AG20443 (cell line): Measurements from ENCODE around the gene ABHD8.

Experiments used
- DNase-seq: peaks from one replicate; pipeline ENCODE4 v3.0.0; 2012; ENCODE audit warnings: low spot score, mixed read lengths

ABHD8 gene

DNA sequence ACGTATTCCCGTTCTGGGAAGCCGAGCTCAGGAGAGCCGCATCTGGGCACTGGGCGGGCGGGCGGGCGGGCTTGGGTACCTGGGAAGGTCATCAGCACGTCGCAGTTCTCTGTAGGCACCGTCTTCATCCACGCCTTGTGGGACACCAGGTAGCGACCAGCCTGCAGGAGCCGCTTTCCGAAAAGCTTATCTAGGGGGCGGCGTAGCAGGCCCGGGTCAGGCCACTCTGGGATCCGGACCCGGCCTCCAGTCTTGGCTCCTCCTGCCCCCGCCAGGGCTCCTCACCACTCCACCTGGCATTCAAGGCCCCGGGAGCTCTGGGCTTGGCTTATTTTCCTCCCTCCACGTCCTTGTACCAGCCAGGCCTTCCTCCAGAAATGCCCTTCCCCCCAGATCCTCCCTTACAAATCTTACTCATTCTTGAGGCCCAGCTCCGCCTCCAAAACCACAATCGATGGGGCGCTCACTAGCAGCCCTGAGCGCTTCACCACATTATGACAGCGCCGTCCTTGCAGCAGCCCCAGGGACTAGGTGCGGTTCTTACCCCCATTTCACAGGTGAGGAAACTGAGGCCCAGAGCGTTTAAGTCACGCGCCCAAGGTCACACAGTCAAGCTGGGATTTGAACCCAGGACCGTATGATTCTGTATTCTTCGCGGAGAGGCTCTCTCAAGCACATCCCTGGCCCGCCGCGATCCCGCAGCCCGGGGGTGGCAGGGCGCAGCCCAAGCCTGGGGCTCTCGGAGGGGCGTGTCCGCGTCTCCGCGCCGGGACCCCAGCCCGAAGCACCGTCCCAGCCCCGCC is 30.6 kb upstream of the ABHD8 start:
- peak; percentile 83 for DNase-seq

DNA sequence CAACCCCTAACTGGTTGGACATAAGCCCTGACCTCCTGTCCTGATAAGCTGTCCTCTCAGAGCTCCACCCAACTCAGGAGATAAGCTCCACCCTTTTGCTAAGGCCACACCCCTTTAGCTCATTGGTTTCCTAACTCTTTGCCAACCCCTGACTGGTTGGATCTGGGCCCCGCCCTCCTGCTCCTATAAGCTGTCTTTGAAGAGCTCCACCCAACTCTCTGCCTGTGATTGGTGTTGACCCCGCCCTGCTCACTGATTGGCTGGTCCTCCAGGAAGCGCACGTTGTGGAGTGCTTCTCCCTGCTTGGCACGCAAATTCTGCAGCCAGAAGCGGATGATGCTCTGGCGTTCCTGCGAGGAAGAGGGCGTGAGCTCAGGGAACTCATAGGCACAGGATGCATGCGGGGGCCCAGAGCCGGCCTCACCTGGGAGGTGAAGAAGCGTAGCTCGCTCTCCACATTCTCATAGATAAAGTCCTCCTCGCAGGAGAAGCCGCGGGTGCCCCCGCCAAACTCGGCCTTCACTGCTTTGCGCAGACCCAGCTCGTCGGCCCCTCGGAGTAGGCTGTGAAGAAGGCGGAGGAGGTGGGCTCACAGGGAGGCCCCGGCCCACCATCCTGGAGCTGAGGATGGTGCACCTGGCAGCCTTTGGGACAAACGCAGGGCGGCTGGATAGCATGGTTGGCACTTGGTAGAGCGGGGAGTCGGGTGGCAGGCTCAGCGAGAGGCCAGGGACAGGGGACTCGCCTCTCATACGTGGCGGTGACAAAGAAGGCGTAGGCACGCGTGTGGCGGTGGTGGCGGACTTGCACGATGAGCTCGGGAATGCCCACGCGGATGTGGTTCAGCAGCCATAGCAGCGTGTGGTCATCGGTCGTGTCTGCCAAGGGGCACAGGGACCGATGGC is 29.7 kb upstream of the ABHD8 start:
- DNase-seq: no peak

DNA sequence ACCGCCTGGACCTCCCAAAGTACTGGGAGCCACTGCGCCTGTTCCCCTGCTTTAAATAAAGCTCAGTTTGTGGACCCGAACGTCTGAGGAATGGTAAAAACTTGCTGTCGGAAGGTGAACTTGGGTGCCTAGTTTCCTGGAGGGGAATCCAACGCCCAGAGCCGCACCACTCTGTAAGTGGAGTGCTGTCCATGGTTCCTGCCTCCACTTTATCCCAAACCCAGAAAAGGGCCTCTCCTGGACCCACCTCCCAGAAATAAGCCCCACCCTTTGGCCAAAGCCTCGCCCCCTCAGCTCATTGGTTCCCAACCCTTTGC is 29.1 kb upstream of the ABHD8 start:
- DNase-seq: no peak

DNA sequence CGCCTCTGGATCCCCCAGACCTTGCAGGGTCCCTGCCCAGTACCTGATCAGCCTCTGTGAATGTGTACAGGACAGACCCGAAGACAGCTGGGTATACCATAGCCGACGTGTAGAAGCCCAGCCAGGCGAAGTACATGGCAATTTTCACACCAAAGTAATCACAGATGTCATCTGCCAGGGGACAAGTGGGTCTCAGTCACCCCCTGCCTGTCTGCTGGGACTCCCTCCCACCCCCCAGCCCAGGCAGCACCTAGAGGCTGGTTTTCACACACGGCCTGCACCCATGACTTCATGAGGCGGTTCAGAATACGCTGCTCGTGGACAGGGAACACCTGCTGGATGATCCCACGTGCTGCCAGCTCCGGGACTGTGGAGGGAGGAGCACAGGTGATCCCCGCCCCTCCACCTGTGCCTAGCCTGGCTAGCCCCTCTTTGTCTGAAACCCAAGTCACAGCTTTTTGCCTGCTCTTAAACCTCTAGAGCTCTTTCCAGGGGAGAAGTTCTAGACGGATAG is 27.9 kb upstream of the ABHD8 start:
- no peak for DNase-seq

DNA sequence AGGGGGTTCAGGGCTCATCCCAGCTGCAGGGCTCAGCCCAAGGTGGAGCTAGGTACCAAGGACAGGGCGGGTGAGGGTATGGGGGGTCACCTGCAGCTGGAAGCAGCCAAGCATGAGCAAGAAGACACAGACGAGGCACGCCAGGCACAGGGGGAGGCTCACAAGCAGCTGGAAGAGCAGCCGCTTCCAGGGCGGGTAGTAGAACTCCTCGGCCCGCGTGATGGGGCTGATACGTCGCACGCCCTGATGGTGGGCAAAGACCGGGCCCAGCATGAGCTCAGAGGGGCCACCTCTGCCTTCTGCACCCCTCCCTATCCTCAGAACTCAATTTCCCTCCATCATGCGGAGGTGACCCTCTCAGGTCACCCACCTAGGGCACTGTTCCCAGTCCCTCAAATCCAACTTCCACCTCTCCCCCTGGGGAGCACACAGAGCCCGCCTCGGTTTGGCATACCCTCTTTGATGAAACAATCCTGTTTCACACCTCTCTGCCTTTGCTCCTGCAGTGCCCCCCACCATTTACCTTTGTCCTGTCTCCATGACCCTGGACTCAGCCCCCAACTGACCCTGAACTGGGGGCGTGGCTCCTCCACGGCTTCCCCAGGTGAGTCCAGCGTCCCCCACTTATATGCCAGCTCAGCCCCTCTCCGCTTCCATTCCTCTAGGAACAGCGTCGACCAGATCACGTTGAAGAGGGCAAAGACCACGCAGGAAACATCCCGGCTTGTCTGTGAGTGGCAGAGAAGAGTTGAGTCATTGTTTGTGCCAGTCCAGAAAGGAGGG is 27.2 kb upstream of the ABHD8 start:
- no peak for DNase-seq

DNA sequence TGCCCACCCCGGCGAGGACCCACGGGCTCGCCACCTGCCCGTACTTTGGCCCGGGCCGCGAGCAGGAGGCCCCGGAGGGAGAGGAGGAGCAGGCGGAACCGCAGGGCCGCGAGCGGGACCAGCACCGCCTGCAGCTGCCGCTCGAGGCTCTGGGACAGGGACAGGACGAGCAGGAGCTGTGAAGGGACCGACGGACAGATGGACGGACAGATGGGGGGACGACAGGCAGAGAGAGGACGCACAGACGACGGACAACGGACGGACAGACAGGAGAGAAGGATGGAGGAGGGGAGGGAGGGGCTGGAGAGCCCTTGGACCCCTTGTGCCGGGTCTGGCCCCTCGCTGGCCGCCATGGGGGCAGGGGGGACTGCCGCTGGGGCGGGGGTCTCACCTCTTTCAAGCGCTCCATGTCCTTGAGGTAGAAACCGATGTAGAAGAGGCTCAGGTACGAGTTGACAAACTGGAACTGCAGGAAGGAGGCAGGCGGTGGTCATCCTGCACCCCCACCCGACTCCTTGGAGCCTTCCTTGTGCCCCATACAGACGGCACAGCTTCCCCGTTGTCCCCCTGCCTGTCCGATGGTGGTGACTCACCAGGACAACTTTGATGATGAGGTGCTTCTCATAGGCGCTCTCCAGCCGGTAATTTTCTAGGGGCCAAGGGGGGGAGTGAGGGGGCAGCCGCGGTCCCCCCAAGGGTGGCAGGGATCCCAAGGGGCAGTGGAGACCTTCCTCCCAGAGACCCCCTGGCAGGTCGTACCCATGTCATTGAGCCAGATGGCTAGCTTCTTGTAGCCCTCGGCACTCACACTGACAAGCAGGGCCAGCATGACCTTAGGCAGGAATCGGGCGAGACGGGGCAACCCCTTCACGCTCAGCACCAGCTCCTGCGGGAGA is 26.4 kb upstream of the ABHD8 start:
- DNase-seq: no peak

DNA sequence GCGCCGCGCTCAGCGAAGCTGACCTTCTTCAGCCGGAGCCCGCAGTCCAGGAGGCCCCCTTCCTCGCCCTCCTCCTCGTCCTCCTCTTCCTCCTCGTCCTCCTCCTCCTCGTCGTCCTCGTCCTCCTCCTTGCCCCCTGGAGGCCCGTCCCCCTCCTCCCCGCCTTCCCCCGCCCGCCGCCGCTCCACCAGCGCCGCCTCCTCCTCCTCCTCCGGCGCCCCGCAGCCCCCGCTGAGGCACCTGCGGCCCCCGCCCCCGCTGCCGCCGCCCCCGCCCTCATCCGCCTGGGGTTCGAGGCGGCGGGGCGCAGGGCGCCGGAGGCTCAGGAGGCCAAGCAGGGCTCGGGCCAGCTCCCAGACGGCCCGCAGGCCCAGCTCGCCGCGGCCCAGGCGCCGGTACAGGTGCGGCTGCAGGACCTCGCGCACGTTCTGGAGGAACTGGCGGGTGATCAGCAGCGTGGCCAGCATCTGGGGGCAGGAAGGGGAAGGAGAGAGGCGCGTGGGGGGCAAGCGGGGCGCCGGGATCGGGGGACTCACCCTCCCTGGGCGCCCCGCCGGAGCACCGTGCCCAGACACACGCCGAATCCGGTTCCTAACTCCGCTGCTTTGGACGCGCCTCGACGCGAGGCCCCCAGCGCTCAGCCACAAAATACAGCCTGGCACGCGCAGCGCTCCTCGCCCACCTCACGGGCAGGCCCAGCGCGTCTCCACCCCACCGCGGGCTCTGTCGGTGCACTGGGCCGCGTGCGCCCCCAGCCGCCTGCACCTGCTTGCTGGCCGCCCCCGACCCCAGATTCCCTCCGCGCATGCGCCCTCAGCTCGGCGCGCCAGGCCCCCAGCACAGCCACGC is 25.5 kb upstream of the ABHD8 start:
- DNase-seq: no peak

DNA sequence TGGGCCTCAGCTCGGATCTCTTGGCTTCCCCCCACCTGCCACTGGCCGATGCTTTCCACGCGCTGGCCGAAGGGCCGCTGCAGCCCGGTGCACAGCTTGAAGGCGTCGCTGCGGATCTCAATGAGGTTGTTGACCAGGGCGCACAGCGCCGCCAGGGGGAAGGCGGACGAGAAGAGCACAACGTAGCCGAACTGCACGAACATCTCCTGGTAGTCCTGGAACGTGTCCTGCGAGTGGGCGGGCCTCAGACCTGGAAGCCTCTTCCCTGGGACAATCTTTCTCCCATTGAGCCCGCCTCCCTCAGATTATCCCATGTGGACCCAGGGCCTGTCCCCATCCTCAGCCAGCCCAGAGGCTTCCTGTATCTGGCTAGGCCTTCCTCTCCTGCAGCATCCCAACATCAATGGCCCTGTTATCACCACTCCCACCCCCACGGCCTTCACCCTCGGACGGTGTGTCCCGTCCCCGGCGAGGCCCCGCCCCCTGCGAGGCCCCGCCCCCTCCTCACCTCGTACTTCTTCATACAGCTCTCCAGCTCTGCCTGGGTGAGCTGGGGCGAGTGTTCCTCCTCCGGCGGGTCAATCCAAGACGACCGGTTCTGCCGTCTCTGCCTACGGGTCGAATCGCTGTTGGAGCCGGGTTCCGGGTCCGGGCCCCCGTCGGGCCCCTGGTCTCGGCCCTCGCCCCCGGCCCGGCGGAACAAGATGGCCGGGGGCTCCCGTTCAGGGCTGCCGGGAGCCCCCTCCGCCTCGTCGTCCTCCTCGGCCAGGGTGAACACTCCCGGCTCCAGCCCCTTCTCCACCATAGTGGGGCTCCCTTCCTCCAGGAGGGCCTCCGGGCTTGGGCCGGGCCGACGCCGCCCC is 24.7 kb upstream of the ABHD8 start:
- no peak for DNase-seq

DNA sequence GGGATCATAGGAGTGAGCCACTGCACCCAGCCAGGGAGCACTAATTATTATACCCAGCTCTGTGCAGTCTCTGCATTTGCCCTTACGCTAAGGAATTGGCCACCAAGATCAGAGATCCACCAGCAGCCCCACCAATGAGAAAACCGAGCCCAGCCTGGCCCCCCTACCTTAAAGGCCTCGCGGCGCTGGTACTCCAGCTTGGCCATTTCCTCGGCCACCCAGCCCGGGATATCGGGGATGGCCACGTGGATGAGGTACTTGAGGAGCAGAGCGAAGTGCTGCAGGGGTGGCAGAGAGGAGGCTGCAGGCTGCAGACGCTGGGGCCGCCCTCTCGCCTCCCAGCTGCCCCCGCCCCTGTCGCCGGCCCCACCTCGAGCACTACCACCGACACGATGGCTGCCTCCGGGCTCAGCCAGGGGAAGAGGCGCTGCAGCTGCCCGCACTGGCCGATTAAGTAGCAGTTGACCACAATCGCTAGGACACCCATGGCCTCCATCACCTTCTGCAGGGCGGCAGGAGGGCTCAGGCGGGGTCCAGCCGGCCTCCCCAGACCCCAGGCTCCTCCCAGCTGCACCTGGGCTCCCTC is 23.9 kb upstream of the ABHD8 start:
- DNase-seq: no peak

DNA sequence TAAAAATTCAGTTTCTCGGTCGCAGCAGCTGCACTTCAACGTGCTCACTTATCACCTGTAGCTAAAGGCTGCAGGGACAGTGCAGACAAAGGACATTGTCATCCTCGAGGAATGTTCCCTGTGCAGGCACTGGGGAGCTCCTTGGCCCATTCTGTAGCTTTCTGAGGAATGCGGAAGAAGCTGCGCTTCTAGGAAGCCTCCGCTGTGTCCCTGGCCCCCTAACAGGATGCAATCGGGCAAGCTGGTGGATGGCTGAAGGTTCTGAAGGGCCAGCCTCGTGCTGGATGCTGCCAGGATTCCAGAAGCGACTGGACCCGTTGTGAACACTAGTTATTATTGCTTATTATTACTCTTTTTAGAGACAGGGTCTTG is 23.4 kb upstream of the ABHD8 start:
- no peak for DNase-seq

DNA sequence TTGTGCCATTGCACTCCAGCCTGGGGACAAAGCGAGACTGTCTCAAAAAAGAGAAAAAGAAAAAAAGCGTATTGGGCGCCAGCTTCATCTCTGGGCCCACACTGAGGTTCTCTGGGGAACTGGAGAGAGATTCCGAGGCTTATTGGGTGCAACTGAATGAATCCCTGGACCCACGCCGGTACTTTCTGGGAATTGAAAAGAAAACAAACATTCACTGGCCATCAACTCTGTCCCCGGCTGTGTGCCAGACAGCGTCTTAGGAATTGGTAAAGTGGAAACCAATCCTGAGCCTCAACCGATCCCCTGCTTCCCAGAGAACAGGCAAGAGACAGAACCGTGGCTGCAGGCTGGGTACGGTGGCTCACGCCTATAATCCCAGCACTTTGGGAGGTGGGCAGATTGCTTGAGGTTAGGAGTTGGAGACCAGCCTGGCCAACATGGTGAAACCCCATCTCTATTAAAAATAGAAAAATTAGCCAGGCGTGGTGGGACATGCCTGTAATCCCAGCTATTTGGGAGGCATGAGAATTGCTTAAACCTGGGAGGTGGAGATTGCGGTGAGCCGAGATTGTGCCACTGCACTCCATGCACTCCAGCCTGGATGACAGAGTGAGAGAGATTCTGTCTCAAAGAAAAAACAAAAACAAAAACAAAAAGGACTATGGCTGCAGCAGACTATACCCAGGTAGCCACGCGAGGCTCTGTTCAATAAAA is 22.8 kb upstream of the ABHD8 start:
- DNase-seq: no peak

DNA sequence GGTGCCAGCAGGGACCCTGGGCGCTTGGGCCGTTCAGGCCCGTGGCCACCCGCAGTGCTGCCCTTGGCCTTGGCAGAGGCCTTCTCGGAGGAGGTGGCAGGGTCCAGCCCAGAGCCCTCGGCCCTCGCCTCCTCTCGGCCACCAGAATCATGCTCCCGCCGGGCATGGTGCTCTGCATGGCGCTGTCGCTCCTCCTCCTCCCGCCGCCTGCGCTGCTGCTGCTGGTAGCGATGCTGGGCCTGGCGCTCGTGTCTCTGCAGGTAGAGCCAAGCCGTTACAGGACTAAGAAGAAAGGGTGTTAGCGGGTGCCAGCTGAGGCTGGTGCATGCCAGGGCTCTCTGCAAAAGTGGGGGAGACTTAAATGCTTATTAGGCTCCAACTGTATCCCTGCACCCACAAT is 21.9 kb upstream of the ABHD8 start:
- no peak for DNase-seq

DNA sequence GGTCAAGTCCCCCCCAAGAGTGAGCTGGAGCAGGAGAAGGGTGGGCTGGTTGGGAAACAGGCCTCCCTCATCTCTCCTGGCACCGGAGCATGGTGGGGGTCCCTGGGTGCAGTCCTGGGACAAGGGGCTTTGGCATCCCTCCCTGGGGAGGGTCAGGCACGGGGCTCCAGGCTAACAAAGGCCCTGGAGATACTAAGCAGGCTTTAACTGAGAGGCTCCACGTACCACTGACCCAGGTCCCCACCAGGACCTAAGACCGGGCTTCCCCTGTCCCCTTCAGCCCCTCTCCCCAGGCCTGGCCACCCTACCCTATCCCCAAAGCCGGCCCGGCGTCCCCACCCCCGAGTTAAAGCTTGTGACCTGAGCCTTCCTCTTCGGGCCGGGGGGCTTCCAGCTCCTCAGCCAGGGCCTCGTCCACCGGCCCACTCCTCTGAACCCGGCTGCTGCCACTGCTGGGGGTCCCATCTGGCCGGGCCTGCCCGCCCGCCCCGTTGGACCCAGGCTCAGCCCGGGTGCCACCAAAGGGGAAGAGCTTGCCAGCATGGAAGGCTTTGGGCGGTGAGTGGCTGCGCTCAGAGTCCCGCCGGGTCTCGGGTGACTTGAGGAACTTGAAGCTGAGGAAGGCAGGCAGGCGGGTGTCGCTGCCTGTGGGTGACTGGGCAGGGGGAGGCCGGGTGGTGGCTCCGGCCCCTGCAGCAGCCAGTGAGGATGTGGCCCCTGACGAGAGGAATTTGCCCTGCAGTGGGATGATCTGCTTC is 21.3 kb upstream of the ABHD8 start:
- DNase-seq: no peak

DNA sequence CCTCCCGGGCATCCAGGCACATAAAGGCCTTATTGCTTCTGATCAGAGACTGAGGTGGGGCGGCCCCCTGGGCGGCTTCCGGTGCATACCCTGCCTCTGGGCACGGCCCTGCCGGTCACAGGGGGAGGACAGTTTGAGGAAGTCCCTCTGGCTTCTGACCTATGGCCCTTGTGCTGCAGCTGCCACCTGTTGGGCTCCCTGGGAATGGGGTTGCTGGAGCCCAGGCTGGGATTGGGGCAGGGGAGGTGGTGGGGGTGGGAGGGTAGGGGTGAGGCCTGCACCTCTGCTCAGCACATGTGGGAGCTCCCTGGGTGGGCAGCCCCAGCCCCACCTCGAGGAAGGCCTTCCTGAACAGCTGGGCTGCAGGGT is 20.7 kb upstream of the ABHD8 start:
- DNase-seq: no peak

DNA sequence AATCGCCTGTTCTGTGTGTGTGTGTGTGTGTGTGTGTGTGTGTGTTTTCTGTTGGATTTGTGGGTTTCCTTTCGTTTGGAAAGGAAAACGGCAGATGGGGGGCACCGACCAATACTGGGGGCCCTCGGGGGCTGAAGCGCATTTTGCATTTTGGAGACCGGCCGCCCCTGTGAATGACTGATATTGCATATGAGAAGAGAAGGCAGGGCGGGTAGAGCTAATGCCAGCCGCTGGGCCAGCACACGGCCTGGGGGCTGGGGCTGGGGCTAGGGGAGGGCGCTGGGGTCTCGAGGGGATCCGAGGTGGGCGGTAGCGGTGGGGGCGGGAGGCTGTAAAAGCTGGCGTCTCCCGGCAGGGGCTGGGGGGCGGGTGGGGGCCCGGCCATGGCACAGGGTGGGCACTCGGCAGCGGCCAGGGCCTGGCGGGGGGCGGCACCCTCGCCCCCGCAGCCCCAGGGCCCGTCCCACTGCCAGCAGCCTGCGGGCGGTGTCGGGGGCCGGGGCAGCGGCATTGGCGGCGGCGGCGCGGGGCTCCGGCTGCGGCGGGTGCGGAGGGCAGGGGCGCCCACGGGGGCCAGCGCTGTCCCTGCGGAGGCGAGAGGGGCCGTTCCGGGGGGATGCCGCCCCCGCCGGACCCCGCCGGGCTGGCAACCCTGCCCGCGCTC is 20.2 kb upstream of the ABHD8 start:
- no peak for DNase-seq

DNA sequence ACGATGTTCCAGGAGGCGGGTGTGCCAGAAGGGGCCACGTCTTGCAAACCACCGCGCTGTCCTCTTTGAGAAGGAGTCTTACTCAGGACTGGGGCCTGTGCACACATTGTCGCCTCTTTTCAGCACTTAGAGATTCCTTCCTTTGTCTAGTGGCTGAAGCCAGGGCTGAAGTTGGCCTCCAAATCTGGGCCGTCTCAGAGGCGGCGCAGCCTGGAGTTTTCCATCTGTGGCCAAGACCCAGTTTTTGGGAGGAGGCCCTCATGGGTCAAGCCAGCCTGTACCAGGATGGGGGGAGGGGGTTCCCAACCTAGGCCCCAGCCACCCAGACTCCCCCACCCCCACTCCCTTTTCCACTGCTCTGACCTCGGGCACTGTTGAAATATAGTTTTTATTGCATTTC is 19.6 kb upstream of the ABHD8 start:
- DNase-seq: no peak
